GM10847 (cell line): ENCODE measurements around the gene ZNF341.

Experiments
- POLR2A ChIP-seq: IDR thresholded peaks from 2 replicates; pipeline ENCODE4 v1.6.1; 2011; ENCODE audit not compliant: insufficient read length; ENCODE audit errors: extremely low read depth

Gene ZNF341

DNA sequence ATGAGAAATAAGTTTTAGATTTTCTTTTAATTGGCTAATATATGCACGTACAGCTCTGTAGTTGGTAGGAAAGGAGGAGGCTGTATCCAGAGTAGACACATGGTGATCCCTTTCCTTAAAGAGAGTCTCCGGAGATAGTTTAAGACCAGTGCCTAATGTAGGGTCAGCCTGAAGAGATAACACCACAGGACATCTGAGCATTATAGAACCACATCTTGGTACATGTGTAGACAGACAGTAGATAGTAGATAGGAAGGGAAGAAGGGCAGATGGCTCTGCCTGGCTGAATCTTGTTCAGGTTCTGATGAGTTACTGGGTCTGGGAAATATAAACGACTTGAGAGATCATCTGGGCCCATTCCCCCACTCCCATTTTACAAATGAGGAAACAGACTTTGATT lies 97.8 kb downstream of the ZNF341 start:
- TF ChIP-seq POLR2A: no peak

DNA sequence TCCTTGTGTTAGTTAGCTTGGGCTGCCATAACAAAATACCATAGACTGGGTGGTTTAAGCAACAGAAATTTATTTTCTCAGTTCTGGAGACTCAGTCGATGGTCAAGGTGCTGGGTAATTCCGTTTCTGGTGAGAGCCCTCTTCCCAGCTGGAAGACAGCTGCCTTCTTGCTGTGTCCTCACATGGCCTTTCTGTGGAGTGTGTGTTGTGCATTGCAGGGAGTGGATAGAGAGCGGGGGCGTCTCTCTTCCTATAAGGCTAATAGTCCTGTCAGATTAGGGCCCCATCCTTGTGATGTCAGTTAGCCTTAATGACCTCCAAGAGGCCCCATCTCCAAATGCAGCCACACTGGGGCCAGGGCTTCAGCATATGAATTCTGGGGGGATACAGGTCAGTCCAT lies 98.6 kb downstream of the ZNF341 start:
- no peak for TF ChIP-seq POLR2A

DNA sequence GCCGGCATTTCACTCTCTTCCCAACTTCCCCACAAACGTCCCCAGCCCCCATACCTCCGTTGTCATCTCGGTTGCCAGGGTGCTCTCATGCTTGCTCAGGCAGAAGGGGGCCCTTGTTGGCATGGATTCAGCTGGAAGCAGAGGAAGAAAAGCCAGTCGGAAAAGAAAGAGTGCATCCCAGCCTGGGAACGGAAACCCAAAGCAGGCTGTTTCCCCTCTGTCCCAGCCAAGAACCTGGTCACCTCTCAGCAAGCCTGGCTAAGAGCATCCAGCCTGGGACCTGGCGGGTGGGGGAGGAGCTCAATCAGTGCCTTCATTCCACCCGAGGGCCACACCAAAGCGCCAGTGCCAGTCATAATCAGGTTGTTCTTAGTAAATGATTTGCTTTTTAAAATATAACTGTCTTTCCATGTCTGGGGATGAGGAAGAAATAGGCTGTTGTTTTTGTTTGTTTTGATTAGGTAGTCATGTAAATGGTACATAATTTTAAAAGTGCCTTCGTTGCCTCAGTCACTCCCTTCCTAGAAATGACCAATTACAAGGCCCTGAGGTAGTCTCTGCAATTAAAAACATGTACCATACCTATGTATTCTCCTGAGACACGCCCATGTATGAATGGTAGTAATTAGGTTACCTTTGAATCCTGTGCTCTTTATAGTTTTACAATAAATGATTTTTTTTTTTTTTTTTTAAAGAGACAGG lies 100.5 kb downstream of the ZNF341 start:
- no peak for TF ChIP-seq POLR2A

DNA sequence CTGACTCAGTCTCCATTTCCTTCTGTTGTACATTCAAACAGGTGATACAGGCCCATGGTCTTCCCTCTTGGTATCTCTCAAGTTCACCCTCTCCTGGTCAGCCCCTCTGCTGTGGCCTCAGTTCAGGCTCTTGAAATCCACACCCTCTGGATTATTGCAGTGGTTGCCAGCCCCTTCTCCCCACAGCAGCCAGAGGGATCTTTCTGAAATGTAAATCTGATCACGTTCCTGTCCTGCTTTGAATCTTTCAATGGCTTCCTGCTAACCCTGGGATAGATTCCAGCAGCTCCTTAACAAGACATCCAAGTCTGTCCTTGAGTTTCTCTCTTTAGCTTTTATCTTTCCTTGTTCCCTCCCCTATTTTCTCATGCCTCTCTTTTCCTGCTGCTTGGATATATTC lies 101.5 kb downstream of the ZNF341 start:
- TF ChIP-seq POLR2A: no peak

DNA sequence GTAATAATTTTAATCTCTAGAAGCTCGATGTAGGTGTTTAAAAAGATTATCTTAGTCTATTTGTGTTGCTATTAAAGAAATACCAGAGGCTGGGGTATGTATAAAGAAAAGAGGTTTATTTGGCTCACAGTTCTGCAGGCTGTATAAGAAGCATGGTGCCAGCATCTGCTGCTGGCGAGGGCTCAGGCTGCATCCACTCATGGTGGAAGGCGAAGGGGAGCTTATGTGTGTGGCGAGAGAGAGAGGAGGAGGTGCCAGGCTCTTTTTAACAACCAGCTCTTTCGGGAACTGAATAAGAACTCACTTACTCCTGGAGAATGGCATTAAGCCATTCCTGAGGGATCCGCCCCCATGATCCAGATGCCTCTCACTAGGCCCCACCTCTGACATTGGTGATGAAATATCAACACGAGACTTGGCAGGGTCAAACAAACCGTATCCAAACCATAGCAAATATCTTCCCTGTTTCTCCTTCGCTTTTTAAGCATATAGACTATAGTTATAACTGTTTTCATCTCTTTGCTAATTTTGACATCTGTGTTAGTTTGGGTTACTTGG lies 103.9 kb downstream of the ZNF341 start:
- TF ChIP-seq POLR2A: no peak

DNA sequence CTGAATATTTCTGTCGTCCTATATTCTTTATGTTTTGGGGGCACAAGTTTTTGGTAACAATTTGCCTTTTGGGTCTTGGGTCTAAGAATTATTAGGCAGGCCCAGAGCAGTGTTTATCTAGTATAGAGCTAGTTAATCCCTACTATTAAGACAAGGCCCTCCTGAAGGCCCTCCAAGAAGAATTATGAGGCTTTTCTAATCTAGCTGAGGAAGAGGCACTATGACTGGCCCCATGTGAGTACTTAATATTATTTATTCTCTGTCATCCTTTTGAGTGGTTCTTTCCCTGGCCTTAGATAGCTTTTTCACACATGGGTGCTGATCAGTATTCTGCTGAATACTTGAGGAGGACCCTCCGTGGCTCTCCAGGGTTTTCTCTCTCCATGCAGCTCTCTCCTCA lies 104.5 kb downstream of the ZNF341 start:
- no peak for TF ChIP-seq POLR2A

DNA sequence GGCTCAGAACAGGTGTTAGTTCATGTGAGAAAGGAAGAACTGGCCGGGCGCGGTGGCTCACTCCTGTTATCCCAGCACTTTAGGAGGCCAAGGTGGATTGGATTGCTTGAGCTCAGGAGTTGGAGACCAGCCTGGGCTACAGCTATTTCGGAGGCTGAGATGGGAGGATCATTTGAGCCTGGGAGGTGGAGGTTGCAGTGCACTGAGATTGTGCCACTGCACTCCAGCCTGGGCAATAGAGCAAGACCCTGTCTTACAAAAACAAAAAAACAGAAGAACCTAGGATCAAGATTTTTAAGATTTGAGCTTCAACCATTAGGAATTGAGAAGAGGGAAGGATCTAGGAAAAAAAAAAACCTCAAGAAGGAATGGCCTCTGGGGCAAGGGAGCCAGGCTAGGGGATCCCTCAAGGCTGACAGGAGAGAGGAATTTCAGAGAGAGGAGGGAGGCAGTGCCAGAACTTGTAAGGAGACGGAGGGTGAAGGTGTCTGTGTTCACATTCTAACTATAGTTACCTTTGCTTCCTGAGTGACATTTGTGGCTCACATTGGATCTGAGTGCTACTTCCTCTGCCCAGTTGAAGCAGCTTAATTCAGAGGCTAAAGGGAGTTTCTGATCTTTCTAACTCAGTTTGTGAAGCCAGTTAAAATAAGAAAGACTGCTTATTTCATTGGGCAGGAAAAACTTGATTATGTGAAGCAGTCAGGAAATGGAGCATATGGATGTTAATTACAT lies 105.5 kb downstream of the ZNF341 start:
- TF ChIP-seq POLR2A: no peak

DNA sequence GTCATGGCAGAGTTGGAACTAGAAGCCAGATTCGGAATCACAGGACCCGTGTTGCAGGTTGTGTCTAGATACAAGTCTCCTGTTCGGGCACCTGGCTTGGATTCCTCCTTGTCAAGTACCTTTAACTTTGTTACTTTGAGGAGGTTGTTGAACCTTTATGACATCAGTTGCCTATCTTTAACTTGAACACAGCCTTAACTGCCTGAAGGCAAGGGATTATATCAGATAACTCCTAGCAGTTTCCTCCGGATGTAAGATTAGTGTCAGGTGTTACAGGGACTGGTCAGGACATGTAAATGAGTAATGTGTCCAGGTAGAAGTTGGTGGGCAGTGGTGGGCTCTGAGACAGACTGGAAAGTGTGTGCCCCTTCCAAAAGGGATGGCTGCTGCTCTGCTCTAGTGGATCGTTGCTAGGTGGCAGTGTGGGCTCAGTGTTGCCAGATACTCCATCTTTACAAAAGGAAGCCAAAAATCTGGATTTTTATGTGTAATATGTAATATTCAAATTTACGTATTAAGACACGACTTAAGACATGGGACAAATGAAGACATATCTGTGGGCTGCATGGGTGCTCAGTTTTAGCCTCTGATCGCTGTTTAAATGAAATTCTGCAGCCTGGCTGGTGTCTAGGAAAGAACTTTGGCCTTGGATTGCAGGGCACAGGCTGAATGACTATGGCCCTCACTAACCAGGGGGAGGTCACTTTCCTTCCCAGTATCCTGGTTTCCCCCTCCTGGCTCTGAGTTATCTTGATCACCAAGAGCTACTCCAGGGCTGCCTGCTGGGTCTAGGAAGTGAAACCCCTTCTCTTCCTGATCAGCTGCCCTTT lies 106.5 kb downstream of the ZNF341 start:
- TF ChIP-seq POLR2A: no peak

DNA sequence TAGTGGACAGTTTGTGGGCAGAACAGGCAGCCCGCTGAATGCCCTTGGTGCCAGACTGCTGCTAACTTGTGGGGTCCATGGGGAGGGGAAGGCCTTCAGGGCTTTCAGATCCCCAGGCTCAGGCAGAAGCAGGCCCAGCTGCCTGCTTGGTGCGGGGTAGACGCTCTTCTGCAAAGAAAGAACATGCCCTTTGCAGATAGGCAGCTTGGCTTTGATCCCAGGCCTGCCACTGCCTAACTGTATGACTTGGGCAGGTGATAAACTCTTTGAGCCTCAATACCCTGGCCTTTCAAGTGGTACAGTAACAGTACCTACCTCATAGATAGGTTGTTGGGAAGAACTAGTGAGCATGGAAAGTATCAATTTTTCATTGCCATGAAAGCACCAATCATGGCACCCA lies 107.8 kb downstream of the ZNF341 start:
- TF ChIP-seq POLR2A: no peak

DNA sequence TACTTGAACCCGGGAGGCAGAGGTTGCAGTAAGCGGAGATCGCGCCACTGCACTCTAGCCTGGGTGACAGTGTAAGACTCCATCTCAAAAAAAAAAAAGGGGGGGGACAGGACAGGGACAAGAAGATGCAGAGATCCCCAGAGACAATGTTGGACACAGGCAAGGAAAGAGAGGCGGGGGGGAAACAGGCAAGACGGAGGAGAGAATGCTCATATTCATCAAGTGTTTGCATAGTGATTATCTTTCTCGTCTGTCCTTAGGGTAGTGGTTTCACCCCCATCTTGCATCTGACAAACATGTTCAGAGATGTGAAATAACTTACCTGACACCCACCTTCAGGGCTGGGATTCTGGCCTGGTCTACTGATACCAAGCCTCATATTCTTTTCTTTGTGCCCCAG lies 108.4 kb downstream of the ZNF341 start:
- no peak for TF ChIP-seq POLR2A

DNA sequence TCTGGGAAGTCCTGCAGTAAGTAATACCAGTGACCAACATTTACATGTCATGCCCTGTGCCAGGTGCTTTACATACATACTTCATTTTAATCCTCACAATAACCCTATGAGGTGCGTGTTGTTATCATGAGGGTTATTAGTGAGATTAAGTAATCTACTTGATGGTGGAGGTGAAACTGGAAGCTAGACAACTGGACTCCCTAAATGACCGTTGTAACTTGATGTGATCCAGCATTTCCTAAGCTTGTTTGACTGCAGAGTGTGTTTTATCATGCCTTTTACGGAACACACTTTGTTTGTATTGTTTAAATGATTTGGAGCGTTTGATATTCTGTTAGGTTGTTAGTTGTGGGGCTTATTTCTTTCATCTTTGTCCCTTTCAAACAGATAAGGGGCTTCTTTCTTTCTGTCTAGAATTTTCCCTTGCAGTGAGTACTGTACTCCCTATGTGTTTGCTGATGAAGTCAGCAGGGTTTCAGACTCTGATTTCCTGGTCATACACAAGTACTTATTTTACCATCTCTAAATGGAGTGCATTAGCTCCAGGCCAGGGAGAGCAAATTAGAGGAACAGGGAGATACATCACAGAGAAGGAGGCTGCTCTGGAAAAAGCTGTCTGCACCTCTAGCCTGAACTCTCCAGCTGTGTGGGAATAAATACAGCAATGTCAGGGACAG lies 109.1 kb downstream of the ZNF341 start:
- TF ChIP-seq POLR2A: no peak

DNA sequence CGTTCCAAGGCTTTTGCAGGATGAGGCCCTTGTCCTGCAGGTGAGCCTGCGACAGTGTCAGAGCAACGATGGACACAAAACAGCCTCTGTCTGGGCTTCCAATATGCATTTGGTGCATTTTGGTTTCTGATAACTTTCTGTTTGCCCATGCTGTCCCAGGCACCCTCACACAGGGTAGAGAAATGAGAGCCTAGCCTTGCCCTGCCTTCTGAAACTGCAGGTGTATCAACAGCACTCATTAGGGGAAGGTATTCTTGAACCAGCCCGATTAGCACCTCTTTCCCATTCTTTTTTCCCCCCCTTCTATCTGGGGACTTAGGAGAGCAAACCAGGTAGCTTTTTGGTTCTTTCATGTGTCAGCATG lies 109.6 kb downstream of the ZNF341 start:
- TF ChIP-seq POLR2A: no peak
